Fibroblast of the conjunctiva (primary cell): ENCODE data around the gene MYLK.
A peak's percentile ranks its signal among the peaks of the same experiment; 100 is the strongest.

Source experiments
- DNase-seq: peaks from one replicate; pipeline ENCODE4 v3.0.0-alpha.2; 2010; ENCODE audit warnings: low read depth

Gene MYLK

GRCh38 chr3:123668906-123669305, 215.2 kb downstream of the MYLK start:
- no peak for DNase-seq

- DNase-seq = no peak
These were observed 216.3 kb downstream of the MYLK start for GRCh38 chr3:123667784-123668183.

GRCh38 chr3:123664753-123665152, 219.4 kb downstream of the MYLK start:
- DNase-seq = no peak

GRCh38 chr3:123663977-123664376, 220.2 kb downstream of the MYLK start:
- no peak for DNase-seq

- no peak for DNase-seq
These were observed 222.2 kb downstream of the MYLK start for GRCh38 chr3:123661973-123662372.

GRCh38 chr3:123660900-123661299, 223.2 kb downstream of the MYLK start:
- DNase-seq = peak; percentile 95

- no peak for DNase-seq
These were observed 223.9 kb downstream of the MYLK start for GRCh38 chr3:123660141-123660675.

- no peak for DNase-seq
These were observed 225.3 kb downstream of the MYLK start for GRCh38 chr3:123658852-123659206.

- peak; percentile 35 for DNase-seq
These were observed 225.8 kb downstream of the MYLK start for GRCh38 chr3:123658118-123658851.

- no peak for DNase-seq
These were observed 226.6 kb downstream of the MYLK start for GRCh38 chr3:123657568-123657967.

GRCh38 chr3:123657111-123657510, 227.0 kb downstream of the MYLK start:
- no peak for DNase-seq

GRCh38 chr3:123656691-123657090, 227.4 kb downstream of the MYLK start:
- DNase-seq = no peak

- no peak for DNase-seq
These were observed 227.9 kb downstream of the MYLK start for GRCh38 chr3:123656274-123656673.

GRCh38 chr3:123655400-123655799, 228.7 kb downstream of the MYLK start:
- no peak for DNase-seq

GRCh38 chr3:123653221-123653682, 230.9 kb downstream of the MYLK start:
- peak; percentile 94 for DNase-seq

- peak; percentile 66 for DNase-seq
These were observed 231.7 kb downstream of the MYLK start for GRCh38 chr3:123652342-123652984.

GRCh38 chr3:123651449-123652341, 232.4 kb downstream of the MYLK start:
- no peak for DNase-seq

- no peak for DNase-seq
These were observed 234.0 kb downstream of the MYLK start for GRCh38 chr3:123650101-123650500.

GRCh38 chr3:123648696-123649405, 235.3 kb downstream of the MYLK start:
- no peak for DNase-seq

- no peak for DNase-seq
These were observed 239.8 kb downstream of the MYLK start for GRCh38 chr3:123644358-123644757.

GRCh38 chr3:123642957-123643330, 241.2 kb downstream of the MYLK start:
- DNase-seq = no peak
